ENCODE results near the gene SH2D1B.

SH2D1B gene

DNA sequence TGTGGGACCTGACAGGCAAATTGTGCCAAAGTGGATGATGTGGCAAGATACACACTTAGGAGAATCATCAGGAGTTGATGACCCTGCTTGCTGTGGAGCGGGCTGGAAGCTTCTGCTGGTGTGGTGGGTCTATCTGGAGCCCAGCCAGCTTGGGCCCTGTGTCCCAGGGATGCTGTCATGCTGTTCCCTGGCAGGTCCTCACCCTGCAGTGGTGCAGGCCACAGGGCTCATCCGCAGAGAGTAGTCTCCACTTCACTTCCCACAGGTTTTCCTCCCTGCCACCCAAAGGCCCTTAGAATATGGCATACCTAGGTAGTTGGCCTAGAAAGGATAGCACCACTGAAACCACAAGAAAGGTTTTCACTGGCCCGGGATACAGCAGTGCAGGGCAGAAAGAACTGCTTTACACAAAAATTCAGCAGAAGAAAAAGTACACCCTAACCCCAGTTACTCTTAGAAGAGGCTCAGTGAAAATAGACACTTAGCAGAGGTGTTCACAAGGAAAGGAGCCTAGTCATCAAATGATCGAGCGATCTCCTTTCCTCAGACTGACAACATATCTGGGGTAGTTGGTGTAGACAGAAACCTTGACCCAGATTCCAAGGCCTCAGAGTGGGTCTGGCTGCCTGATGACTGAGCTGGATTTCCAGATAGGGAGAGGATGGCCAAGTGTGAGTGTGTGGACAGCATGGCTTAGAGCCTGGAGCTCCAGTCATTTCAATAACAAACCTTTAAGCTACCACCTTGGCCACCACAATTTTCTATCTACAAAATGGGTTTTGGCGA lies 31.7 kb downstream of the SH2D1B start:
- DNase-seq = no peak

DNA sequence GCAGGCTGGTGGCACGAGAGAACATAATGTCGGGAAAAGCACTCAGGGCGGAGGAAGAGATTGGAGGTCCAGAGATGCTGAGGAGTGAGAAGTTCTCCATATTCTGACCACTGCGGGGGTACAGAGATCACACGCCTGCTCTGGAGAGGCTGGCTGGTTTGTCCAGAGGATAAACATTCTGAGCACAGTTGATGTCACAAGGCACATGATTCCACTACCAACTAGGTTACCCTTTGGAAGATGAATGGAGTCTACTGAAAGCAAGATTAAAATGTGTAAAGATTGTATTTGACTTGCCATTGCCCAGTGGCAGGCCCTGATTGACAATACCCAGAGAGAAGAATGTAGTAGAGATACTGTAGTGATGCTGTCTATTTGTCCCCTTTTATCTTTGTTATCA lies 35.2 kb downstream of the SH2D1B start, which contains the start of gene SPATA46:
Gene SPATA46 (minus strand): TSS at position 164 of the 400 bp plus-strand sequence. CDS start 64 bp downstream, at position 100.
- DNase-seq = no peak

- no peak for DNase-seq
These were observed 36.5 kb downstream of the SH2D1B start for GRCh38 chr1:162375463-162375862.

DNA sequence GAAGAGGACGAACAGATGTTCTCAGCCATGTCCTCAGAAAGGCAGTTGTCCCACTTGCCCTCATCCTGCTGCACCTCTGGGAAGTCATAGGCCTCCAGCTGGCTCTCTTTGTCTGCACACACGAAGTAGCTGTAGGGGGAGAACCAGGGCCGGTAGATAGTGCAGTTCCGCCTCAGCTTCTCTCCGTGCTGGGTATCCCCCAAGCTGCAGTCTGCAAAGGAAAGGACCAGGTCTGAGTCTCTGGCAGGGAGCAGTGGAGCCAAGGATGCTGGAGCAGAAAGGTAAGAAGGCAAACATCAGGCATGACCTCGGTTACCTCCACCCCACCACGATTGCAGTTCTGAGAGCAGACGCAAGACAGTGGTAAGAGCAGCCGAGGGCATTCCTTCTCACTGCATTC lies 37.5 kb downstream of the SH2D1B start:
- DNase-seq = no peak

- no peak for DNase-seq
These were observed 38.2 kb downstream of the SH2D1B start for GRCh38 chr1:162373541-162374260.

DNA sequence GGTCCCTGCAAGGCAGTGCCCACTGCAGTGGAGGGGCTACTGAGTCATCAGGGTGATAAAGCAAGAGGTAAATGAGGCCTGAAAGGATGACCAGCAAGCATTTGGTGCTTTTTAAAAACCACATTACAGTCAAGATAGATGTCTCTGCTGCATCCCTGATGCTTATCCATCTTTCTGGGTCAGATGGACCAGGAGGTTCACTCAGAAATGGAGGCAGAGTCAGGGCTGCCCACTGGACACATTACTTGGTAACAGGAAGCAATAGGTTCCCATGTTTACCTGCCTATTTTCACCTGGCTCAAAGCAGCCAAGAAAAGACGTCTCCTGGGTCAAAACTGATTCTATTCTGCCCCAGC lies 38.9 kb downstream of the SH2D1B start:
- DNase-seq = no peak

DNA sequence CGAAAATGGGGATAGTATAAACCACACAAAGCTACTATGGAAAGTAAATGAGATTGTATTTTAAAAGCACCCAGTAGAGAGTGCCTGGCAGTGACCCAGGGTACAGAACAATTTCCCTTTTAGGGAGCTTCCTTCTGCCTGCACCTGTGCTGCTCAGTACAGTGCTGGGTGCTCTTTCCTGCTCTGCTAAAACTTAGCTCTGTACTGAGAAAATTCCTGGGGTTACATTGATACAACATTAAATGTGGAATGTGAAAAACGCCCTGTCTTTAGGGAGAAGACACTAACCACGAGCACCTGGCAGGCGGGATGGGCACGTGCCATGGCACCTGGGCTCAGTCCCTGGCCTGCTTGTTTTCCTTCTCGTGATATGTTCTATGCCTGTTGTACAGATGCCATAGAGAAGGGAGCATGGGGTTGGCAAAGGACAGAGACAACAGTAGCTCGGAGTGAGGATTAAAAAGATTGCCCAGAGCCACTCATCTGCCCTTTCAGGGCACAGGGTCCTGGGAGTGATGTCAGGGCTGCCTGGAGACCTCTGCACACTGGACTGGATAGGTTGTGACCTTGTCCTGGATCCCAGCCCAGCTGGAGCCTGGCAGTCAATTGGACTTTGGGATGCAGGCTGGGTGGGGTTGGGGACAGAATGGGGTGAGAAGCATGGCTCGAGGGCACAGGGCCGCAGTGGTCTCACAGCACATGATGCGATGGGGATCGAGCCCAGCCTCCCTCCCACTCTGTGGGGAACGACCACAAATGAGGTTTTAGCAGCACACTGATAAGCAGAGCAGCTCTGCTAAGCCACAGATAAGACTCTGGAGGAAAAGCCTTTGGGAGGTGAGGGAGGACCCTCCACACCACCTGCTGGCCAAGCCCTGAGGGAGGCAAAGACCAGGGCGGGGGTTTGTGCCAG lies 39.5 kb downstream of the SH2D1B start:
- DNase-seq = no peak

DNA sequence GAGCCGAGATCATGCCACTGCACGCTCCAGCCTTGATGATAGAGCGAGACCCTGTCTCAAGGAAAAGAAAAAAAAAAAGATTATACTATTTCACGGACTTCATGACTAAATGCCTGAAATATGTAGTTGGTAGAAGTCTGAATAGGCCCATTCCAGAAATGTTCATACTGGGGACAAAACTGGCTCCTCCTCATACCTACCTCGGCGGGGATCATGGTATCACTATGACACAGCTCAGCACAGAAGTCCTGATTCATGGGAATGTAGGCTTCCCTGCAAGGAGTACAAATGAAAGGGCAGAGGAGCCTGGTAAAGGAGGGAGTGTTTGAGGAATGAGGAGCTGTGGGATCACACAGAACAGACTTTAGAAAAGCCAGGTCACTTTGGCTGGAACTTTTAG lies 40.3 kb downstream of the SH2D1B start:
- no peak for DNase-seq

GRCh38 chr1:162370721-162371120 lies 41.2 kb downstream of the SH2D1B start:
- no peak for DNase-seq

GRCh38 chr1:162370161-162370560 lies 41.8 kb downstream of the SH2D1B start:
- no peak for DNase-seq

GRCh38 chr1:162369571-162369970 lies 42.4 kb downstream of the SH2D1B start:
- no peak for DNase-seq

DNA sequence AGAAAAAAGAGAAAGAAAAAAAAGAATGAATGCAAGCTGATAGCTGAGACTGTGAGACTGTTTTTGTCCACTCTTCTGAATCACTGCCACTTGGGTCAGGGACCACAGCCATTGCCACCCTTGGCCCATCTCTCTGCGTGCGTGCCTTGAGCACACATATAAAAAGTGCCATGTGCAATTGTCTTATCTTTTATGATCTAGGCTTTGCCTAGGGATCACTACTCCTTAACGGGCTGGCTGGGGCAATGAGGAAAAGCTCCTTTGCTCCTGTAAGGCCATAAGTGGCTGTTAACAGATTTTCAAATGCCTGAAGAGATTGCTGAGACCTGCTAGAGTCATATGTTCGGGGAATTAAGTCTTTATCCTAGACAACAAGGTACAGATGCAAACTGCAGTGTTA lies 43.5 kb downstream of the SH2D1B start:
- no peak for DNase-seq

- DNase-seq = no peak
These were observed 44.2 kb downstream of the SH2D1B start for GRCh38 chr1:162367772-162368171.

DNA sequence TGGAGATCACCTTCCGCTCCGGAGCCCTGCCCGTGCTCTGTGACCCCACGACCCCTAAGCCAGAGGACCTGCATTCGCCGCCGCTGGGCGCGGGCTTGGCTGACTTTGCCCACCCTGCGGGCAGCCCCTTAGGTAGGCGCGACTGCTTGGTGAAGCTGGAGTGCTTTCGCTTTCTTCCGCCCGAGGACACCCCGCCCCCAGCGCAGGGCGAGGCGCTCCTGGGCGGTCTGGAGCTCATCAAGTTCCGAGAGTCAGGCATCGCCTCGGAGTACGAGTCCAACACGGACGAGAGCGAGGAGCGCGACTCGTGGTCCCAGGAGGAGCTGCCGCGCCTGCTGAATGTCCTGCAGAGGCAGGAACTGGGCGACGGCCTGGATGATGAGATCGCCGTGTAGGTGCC lies 44.9 kb downstream of the SH2D1B start:
- DNase-seq = no peak

GRCh38 chr1:162366671-162367070 lies 45.3 kb downstream of the SH2D1B start:
- no peak for DNase-seq

- DNase-seq = no peak
These were observed 45.8 kb downstream of the SH2D1B start for GRCh38 chr1:162366149-162366548.

DNA sequence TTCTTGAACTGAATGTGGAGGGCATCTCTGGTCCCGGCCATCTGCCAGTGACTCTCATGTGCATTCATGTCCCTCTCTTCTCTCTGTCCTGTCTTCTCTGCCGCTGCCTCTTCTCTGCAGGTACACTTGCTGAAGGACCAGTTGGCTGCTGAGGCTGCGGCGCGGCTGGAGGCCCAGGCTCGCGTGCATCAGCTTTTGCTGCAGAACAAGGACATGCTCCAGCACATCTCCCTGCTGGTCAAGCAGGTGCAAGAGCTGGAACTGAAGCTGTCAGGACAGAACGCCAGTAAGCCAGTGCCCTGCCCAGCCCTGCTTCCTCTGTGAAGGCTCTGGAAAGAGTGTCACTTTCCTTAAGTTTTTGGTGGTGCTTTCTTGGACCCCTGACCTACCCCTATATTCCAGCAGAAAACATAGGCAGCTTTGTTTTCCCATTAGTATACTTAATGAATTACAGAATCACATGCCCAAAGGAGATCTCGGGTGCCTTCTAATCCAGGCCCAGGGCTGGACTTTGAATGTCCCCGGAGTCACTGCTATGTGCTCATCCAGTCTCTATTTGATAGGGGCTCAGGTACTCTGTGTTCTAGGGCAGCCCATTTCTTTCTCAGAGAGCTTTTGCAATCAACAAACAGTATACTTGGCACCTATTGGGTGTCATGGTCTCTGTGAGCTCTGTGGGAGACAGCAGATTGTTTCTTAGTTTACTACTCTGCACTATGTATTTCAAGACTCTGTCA lies 46.5 kb downstream of the SH2D1B start:
- DNase-seq = no peak

- DNase-seq = no peak
These were observed 47.4 kb downstream of the SH2D1B start for GRCh38 chr1:162364498-162364897.

- no peak for DNase-seq
These were observed 48.1 kb downstream of the SH2D1B start for GRCh38 chr1:162363823-162364222.

- no peak for DNase-seq
These were observed 50.6 kb downstream of the SH2D1B start for GRCh38 chr1:162361349-162361748.

- DNase-seq = no peak
These were observed 51.1 kb downstream of the SH2D1B start for GRCh38 chr1:162360874-162361260.

DNA sequence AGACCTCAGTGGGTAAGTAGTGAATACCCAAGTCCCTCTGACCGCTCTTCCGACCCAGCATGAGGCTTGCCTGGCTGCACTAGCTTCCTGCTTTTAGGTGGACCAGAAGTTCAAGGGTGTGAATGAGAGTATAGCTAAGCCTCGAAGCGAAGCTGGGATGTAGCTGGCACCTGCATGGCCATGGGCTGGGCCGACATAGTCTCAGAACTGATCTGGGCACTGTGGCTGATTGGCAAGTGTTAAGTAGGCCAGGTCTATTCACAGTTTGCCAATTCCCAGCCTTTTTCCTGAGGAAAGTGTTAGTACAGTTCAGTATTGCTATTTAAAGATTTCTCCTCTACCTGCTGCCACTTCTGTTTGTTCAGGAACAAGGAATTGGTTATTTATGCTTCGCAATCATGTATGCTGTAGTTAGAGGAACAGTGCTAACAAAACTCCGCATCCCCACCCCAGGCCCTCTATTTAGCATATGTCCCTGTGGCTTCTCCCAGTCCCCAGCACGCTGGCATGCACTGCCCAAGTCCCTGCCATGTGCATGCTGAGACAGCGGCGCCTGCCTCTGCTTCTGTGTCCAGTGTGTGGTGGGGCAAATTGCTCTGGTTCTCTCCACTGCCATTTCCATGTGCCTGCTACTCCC lies 51.6 kb downstream of the SH2D1B start:
- DNase-seq = no peak
